ENCODE data around the gene CASQ1. TPM values are rescaled to one million over a fixed set of nuclear protein-coding genes. Genes with fewer than 3 reads are reported as not detected.

The CASQ1 gene
- total and polyA plus RNA-seq, 8 donors, result 0.14 TPM; not detected in 7

- Histone ChIP-seq H3K4me1 (no peaks in the 10 kb centered on the region), H3K27me3 (no peaks in the 10 kb centered on the region), H3K27ac (no peak overlapping the region), H3K9me3 (no peaks in the 10 kb centered on the region), H3K36me3 (no peaks in the 10 kb centered on the region), H3K4me3 (no peak overlapping the region)
- FAIRE-seq, result no peak
- 76 to 86% methylated on average over 4 of the region's 4 CpGs for WGBS, 2 donors
- DNase-seq, result no peak
- intact Hi-C loops (cut with DNase I), result no loop called here
- ATAC-seq, result no peak
- no peak for TF ChIP-seq CTCF (IDR thresholded peaks at IDR 0.05)
Measured at GRCh38 chr1:160171354-160171753, 19.0 kb upstream of the CASQ1 start.

- no peak for TF ChIP-seq CTCF (IDR thresholded peaks at IDR 0.05)
- DNase-seq (no peak), FAIRE-seq (no peak), ATAC-seq (no peak)
- Histone ChIP-seq H3K9me3 (no peaks in the 10 kb centered on the region), H3K4me1 (no peaks in the 10 kb centered on the region), H3K36me3 (no peaks in the 10 kb centered on the region), H3K27me3 (no peaks in the 10 kb centered on the region), H3K27ac (no peak overlapping the region), H3K4me3 (no peak overlapping the region)
- intact Hi-C loops (cut with DNase I), result no loop called here
- WGBS, 2 donors, result 57 to 59% methylated on average over 9 of the region's 9 CpGs
Measured at GRCh38 chr1:160171980-160172379, 18.4 kb upstream of the CASQ1 start.

- no peaks in the 10 kb centered on the region for H3K9me3 ChIP-seq
- H3K4me1 ChIP-seq, result no peaks in the 10 kb centered on the region
- 90 to 95% methylated on average over 2 of the region's 2 CpGs for WGBS, 2 donors
- intact Hi-C loops (cut with DNase I), result no loop called here
- no peak for TF ChIP-seq CTCF (IDR thresholded peaks at IDR 0.05)
- no peak for FAIRE-seq
- no peaks in the 10 kb centered on the region for H3K27me3 ChIP-seq
- no peak overlapping the region for H3K27ac ChIP-seq
- no peak overlapping the region for H3K4me3 ChIP-seq
- DNase-seq, result no peak
- ATAC-seq, result no peak
- H3K36me3 ChIP-seq, result no peaks in the 10 kb centered on the region
Measured at GRCh38 chr1:160177231-160177630, 13.1 kb upstream of the CASQ1 start.

- ATAC-seq (no peak), DNase-seq (no peak), FAIRE-seq (no peak)
- 75 to 90% methylated on average over 1 of the region's 1 CpG for WGBS, 2 donors
- no peak for TF ChIP-seq CTCF (IDR thresholded peaks at IDR 0.05)
- no peaks in the 10 kb centered on the region for H3K36me3 ChIP-seq
- intact Hi-C loops (cut with DNase I), result no loop called here
- H3K4me3 ChIP-seq, result no peak overlapping the region
- no peak overlapping the region for H3K27ac ChIP-seq
- H3K9me3 ChIP-seq, result no peaks in the 10 kb centered on the region
- H3K4me1 ChIP-seq, result no peaks in the 10 kb centered on the region
- no peaks in the 10 kb centered on the region for H3K27me3 ChIP-seq
Measured at GRCh38 chr1:160177667-160178066, 12.7 kb upstream of the CASQ1 start.

- intact Hi-C loops (cut with DNase I), result no loop called here
- no peak overlapping the region for H3K27ac ChIP-seq
- ATAC-seq (no peak), FAIRE-seq (no peak), DNase-seq (no peak)
- 73 to 75% methylated on average over 2 of the region's 2 CpGs for WGBS, 2 donors
- no peak overlapping the region for H3K4me3 ChIP-seq
- no peak for TF ChIP-seq CTCF (IDR thresholded peaks at IDR 0.05)
- H3K4me1 ChIP-seq, result no peaks in the 10 kb centered on the region
- no peaks in the 10 kb centered on the region for H3K9me3 ChIP-seq
- no peaks in the 10 kb centered on the region for H3K36me3 ChIP-seq
- no peaks in the 10 kb centered on the region for H3K27me3 ChIP-seq
Measured at GRCh38 chr1:160178731-160179130, 11.6 kb upstream of the CASQ1 start.

Measured in pancreas (tissue), 10 donors.